Activated T-cell treated with anti-CD3 and anti-CD28 coated beads for 48 hours (primary cell): ENCODE data around the gene INPP4B.

Source experiments
- DNase-seq: peaks from one replicate; pipeline ENCODE4 v3.0.0-alpha.2; 2020; ENCODE audit warnings: low read depth

Gene INPP4B

DNA sequence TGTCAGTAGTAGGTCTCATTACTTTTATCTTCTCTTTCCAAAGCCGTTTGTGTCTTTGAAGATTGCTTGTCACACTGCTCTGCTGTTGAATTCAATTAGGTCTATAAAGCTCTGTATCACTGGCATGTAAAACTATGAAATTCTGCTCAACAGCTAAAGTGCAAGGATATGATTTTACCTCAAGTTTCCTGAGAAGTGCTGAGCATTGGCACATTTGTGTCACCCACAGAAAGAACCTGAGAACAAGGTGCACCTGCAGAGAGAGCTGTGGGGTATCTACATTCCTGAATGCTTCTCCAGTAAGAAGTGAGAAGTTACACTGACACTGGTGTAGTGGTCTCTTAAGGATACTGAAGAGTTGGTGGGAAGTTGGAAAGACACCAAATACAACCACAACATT is 274.0 kb downstream of the INPP4B start:
- no peak for DNase-seq

- no peak for DNase-seq
Measured at GRCh38 chr4:142567620-142568451, 278.3 kb downstream of the INPP4B start.

- peak; percentile 34 for DNase-seq
Measured at GRCh38 chr4:142567199-142567598, 278.9 kb downstream of the INPP4B start.

DNA sequence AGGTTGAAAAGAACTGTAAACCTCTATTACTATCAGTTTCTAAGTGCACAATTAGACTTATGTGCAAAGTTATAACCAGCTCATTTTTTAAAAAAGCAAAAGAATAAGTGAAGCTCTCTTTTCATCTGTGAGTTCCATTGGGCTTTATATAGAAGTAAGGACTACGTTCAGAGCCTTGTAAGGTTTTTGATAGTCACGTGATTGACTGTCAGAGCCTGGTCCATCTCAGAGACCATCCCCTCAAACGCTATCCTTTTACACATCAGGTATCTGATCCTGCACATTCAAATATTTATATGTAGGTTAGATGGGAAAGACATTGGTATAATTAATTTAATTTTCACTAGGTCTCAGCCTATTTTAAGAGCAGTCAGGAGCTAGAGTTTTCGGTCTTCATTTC is 279.3 kb downstream of the INPP4B start:
- DNase-seq = no peak

DNA sequence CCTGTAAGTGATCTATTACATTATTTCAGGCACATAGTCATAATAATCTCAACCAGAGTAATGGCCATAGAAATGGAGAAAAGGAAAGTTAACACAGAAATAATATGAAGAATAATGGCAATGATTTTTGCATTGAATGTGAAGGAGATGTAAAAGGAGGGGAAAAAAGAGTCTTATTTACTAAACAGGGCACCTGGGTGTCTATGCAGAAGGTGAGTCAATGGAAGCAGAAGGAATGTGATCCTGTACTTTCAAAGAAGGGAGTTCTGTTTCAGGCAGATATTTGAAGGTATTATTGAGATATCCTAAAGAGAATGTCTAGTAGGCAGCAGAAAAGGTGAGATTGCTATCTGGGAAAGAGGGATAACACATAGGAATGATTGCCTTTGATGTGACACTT is 279.9 kb downstream of the INPP4B start:
- DNase-seq = no peak

- no peak for DNase-seq
Measured at GRCh38 chr4:142565771-142566170, 280.3 kb downstream of the INPP4B start.

GRCh38 chr4:142563682-142564291 is 282.3 kb downstream of the INPP4B start:
- no peak for DNase-seq

DNA sequence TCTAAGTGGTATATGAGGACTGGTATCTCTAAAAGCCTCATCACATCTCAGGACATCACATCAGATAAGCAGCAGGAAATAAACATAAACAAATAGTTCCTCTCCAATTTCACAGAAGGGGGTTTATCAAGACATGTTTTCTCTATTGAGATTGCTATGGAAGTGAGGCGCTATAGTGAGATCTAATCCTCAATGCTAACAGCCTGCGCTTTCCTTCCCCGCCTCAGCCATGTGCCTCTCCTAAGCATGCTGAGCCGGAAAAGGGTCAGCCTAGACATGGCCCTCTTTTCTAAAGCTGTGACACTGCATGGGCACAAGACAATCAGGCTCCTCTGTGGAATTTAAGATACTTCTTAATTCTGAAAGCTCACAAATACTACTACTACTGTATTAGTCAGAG is 286.1 kb downstream of the INPP4B start:
- DNase-seq = no peak

GRCh38 chr4:142558851-142559250 is 287.2 kb downstream of the INPP4B start:
- no peak for DNase-seq

DNA sequence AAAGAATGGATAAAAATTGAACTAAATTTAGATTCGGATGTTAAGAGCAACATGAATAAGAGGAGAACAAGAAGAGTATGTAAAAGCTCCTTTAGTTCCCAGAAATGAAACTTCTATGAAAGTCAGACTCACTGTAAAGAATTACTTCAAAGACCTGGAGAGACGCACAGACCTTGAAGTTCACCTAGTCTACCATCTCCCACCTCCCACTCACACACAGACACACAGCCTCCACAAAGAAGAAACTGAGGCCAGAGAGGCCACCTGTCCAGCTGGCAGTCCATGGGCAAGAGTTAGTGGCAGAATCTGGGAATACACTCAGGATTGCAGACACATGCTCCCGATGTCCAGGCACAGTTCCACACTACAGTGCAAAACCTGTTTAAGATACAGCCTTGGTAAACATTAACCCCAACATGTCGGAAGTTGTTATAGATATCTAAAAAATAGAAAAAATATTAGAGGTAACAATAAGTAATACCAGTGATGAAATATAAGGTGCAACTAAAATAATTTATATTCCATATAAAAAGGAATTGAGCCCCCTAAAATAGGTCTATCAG is 288.8 kb downstream of the INPP4B start:
- DNase-seq = no peak

GRCh38 chr4:142556570-142557238 is 289.4 kb downstream of the INPP4B start:
- DNase-seq = no peak

DNA sequence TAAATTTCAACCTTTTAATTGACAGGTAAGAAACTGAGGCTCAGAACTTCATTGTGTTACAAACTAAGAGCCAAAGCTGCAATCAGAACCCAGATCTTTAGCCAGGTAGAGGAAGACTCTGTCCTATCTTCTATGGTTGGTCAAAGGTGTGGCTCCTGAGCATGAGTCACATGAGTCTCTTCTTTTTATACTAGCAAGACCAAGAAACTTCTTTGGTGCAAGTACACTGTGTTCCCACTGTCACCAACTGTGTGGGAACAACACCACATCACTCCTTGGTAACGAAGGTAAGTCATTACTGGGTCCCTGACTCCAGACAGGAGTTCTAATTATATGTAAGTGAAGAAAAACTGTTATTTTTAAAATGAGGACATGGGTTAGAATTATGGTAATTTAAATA is 290.1 kb downstream of the INPP4B start:
- no peak for DNase-seq

- DNase-seq = no peak
Measured at GRCh38 chr4:142554412-142554811, 291.7 kb downstream of the INPP4B start.

- no peak for DNase-seq
Measured at GRCh38 chr4:142551517-142552305, 294.4 kb downstream of the INPP4B start.

GRCh38 chr4:142550965-142551364 is 295.1 kb downstream of the INPP4B start:
- DNase-seq = no peak

DNA sequence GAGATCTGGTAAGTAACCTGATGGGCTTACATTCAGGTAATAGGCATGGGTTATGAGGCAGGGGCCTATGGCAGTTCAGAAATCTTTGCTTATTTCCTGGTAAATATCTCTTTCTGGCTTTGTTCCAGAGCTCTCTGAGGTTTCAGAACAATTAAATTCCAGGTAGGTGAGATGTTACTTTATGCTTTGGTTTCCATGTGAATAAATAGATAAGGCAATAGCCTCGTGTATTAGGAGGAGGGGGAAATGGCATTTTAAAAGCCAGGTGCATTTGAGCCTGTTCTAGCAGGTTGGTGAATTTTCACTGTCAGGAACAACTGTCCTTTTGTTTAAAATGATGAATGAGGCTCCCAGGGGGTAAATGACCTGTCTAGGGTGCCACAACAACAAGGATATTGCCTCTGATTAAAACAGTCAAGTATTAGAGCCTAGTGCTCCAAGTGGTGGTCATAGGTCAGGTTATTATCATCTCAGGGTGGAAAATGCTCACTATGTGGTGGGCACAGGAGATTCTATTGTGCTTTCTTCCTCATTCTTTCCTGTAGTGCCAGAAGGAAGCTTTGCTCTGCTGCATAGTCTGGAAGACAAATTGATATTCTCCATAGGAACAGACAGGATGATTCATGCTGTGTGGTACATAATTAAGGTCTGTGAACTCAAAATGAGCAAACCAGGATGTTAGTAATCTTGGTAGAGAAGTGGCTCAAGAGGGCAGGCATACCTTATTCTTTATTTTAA is 296.2 kb downstream of the INPP4B start:
- DNase-seq = no peak

DNA sequence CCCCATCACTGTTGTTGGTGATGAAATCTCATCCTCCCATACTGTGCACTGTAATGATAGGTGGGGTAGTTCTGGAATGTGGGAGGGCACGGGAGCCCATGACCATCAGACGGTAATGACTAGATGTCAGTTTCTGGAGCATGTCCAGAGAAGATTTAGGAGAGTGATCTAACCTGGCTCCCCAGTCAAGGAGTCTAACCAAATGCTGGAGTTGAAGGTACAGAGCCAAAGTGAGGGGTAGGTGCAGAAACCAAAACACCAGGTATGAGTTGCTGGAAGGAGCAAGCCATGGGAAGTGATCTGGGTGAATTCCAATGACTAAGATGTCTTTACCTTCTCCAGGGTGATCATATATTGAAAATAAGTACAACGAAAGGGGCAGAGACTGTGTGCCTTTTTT is 296.9 kb downstream of the INPP4B start:
- DNase-seq = no peak

DNA sequence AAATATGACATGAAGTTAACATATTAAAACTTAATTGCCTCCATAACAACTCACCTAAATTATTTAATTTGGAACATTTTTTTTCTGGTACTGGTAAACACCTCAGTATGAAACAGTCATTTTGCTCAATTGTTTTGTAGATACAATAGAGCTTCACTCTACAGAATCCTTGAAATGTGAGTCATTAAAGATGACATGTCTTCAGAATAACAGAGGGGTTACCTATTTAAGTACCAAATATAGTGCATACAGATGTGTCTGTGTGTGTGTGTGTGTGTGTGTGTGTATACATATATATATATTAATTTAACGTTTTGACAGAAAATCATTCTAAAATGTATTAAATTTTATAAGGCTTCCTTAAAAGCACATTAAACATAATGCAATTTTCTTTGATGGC is 297.6 kb downstream of the INPP4B start:
- no peak for DNase-seq

DNA sequence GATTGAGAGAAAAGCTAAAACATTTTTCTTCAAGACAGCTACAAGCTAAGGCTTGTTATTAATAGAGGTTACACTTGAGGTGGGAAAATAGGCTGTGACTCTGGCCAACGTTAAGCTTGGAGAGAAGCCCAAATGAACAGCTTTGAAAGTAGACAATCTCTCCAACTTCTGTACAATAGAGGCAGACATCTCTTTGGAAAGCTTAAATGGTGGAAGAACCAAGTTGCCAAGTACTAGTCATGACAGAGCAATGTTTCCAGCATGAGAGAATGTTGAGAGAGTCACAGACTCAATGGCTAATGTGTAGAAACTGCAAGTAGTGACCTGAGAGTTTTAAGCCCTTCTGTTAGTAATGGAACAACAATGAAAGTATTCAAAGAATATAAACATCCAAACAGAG is 298.1 kb downstream of the INPP4B start:
- DNase-seq = no peak

GRCh38 chr4:142544594-142544993 is 301.5 kb downstream of the INPP4B start:
- DNase-seq = no peak

GRCh38 chr4:142544039-142544438 is 302.1 kb downstream of the INPP4B start:
- no peak for DNase-seq

DNA sequence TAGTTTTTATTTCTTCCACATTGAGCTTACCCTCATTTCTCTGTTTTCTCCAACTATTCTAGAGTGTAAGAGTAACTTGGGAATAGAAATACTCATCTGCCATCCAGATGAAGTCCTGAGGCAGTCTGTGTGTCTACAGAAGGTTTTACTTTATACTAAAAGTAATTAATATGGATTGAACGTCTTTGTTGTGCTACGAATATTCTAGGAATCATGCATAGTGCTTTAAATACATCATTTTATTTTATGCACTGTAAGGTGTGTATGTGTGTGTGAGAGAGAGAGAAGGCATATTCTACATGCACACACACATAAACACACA is 305.7 kb downstream of the INPP4B start:
- no peak for DNase-seq
